C4-2B (cell line): ENCODE data around the gene CARM1.

Experiments
- ZFX ChIP-seq: fragments of 450-650 bp; IDR thresholded peaks from 2 replicates; pipeline ENCODE4 v1.6.1; 2017
- TF ChIP-seq, protein P1 (sequence below): fragments of 450-650 bp; conservative IDR thresholded peaks from 2 replicates; pipeline ENCODE4 v1.5.1; 2017; ENCODE audit warnings: mild to moderate bottlenecking

DNA sequence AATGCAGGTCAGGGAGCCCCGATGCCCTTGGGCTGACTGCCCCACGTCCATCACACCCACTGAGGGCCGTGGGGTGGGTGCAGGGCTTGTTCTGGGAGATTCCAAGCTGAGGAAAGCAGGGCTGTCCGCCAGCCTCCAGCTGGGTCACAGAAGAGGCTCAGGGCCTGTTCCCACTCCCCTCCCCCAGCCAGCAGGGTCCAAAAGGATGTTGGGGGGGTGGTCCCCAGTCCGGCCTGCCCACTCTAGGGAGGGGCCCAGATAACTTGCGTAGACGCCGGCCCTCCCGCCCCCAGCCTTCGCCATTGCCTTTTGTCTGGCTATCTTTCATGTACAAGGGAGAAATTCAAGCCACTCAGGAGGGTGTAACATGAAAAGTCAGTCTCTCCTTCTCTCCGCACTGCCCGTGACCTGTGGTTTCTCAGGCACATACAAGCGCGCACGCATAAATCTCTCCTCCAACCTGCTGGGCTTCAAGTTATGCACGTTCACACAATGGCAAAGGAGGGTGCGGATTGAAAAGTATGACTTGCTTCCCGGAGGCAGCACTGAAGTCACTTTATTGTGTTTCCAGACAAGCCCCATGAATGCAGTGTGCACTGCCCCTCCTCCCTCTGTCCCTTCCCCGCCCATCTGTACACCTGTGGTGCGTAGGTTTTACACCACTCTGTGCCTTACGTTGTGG, 20.2 kb downstream of the CARM1 start:
- TF ChIP-seq, protein P1, sequence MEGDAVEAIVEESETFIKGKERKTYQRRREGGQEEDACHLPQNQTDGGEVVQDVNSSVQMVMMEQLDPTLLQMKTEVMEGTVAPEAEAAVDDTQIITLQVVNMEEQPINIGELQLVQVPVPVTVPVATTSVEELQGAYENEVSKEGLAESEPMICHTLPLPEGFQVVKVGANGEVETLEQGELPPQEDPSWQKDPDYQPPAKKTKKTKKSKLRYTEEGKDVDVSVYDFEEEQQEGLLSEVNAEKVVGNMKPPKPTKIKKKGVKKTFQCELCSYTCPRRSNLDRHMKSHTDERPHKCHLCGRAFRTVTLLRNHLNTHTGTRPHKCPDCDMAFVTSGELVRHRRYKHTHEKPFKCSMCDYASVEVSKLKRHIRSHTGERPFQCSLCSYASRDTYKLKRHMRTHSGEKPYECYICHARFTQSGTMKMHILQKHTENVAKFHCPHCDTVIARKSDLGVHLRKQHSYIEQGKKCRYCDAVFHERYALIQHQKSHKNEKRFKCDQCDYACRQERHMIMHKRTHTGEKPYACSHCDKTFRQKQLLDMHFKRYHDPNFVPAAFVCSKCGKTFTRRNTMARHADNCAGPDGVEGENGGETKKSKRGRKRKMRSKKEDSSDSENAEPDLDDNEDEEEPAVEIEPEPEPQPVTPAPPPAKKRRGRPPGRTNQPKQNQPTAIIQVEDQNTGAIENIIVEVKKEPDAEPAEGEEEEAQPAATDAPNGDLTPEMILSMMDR: no peak
- no peak for TF ChIP-seq ZFX
